Measurements from ENCODE around the gene ASCL4. TPM values are rescaled to one million over a fixed set of nuclear protein-coding genes. Genes with fewer than 3 reads are reported as not detected.

The ASCL4 gene
- total RNA-seq, 1 experiment from 2014 or later, result not detected

DNA sequence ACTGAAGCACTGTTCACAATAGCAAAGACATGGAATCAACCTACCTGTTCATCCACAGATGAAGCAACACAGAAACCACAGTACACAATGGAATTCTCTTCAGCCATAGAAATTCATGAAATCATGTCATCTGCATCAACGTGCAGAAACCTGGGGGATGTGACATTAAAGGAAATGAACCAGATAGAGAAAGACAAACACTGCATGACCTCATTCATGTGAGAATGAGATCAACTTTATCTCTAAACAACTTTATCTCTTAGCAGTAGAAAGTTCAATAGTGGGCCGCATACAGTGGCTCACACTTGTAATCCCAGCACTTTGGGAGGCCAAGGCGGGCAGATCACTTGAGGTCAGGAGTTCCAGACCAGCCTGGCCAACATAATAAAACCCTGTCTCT lies 19.9 kb downstream of the ASCL4 start:
- TF ChIP-seq GTF2I (CRISPR knock-in tag; conservative IDR thresholded peaks at IDR 0.05) (no peak), ATF1 (CRISPR knock-in tag; IDR thresholded peaks at IDR 0.05) (no peak), ELF4 (CRISPR knock-in tag; IDR thresholded peaks at IDR 0.05; ENCODE audit: low read depth) (no peak), ZNF396 (CRISPR knock-in tag; IDR thresholded peaks at IDR 0.05; ENCODE audit: borderline replicate concordance) (no peak), ZBTB21 (CRISPR knock-in tag; IDR thresholded peaks at IDR 0.05; ENCODE audit: borderline replicate concordance) (no peak), RELA (CRISPR knock-in tag; IDR thresholded peaks at IDR 0.05; ENCODE audit: borderline replicate concordance) (no peak), SMAD4 (CRISPR knock-in tag; IDR thresholded peaks at IDR 0.05) (no peak), TCF7 (CRISPR knock-in tag; IDR thresholded peaks at IDR 0.05; ENCODE audit: low read depth) (no peak)
- TF ChIP-seq, protein P1, sequence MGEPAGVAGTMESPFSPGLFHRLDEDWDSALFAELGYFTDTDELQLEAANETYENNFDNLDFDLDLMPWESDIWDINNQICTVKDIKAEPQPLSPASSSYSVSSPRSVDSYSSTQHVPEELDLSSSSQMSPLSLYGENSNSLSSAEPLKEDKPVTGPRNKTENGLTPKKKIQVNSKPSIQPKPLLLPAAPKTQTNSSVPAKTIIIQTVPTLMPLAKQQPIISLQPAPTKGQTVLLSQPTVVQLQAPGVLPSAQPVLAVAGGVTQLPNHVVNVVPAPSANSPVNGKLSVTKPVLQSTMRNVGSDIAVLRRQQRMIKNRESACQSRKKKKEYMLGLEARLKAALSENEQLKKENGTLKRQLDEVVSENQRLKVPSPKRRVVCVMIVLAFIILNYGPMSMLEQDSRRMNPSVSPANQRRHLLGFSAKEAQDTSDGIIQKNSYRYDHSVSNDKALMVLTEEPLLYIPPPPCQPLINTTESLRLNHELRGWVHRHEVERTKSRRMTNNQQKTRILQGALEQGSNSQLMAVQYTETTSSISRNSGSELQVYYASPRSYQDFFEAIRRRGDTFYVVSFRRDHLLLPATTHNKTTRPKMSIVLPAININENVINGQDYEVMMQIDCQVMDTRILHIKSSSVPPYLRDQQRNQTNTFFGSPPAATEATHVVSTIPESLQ (CRISPR knock-in tag; IDR thresholded peaks at IDR 0.05), result no peak
- TF ChIP-seq, protein P2, sequence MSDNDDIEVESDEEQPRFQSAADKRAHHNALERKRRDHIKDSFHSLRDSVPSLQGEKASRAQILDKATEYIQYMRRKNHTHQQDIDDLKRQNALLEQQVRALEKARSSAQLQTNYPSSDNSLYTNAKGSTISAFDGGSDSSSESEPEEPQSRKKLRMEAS (CRISPR knock-in tag; IDR thresholded peaks at IDR 0.05), result no peak
- TF ChIP-seq, protein P3, sequence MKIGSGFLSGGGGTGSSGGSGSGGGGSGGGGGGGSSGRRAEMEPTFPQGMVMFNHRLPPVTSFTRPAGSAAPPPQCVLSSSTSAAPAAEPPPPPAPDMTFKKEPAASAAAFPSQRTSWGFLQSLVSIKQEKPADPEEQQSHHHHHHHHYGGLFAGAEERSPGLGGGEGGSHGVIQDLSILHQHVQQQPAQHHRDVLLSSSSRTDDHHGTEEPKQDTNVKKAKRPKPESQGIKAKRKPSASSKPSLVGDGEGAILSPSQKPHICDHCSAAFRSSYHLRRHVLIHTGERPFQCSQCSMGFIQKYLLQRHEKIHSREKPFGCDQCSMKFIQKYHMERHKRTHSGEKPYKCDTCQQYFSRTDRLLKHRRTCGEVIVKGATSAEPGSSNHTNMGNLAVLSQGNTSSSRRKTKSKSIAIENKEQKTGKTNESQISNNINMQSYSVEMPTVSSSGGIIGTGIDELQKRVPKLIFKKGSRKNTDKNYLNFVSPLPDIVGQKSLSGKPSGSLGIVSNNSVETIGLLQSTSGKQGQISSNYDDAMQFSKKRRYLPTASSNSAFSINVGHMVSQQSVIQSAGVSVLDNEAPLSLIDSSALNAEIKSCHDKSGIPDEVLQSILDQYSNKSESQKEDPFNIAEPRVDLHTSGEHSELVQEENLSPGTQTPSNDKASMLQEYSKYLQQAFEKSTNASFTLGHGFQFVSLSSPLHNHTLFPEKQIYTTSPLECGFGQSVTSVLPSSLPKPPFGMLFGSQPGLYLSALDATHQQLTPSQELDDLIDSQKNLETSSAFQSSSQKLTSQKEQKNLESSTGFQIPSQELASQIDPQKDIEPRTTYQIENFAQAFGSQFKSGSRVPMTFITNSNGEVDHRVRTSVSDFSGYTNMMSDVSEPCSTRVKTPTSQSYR (CRISPR knock-in tag; IDR thresholded peaks at IDR 0.05), result no peak
- DNase-seq (ENCODE audit: low spot score) (no peak), ATAC-seq (no peak)
- Mint-ChIP-seq H3K27me3 (ENCODE audit: low read depth) (peaks cover 51% of the 10 kb centered on the region), H3K4me3 (no peak overlapping the region), H3K4me1 (no peaks in the 10 kb centered on the region), H3K36me3 (peaks cover 23% of the 10 kb centered on the region), H3K27ac (no peak overlapping the region), H3K9me3 (peaks cover 34% of the 10 kb centered on the region)
- ChIA-PET POLR2A (no interaction called here), CTCF (no interaction called here)

DNA sequence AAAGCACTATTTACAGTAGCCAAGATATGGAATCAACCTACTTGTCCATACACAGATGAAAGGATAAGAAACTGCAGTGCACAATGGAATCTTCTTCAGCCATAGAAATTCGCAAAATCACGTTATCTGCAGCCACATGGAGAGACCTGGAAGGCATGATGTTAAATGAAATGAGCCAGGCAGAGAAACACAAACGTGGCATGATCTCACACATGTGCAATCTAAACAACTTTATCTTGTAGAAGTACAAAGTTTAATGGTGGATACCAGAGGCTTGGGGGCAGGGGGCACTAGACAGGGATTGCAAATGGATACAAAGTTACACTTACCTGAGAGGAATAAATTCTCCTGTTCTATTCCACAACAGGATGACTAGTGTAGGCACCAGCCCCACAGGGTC lies 24.1 kb downstream of the ASCL4 start:
- no peak for ATAC-seq
- H3K27me3 Mint-ChIP-seq (ENCODE audit: low read depth), result peaks cover 35% of the 10 kb centered on the region
- no peak overlapping the region for H3K4me3 Mint-ChIP-seq
- POLR2A ChIA-PET, result no interaction called here
- DNase-seq (ENCODE audit: low spot score), result no peak
- H3K4me1 Mint-ChIP-seq, result peaks cover 11% of the 10 kb centered on the region
- H3K9me3 Mint-ChIP-seq, result peaks cover 5% of the 10 kb centered on the region
- CTCF ChIA-PET, result no interaction called here
- H3K36me3 Mint-ChIP-seq, result no peaks in the 10 kb centered on the region
- no peak overlapping the region for H3K27ac Mint-ChIP-seq
- no peak for TF ChIP-seq ZBTB21 (CRISPR knock-in tag; IDR thresholded peaks at IDR 0.05; ENCODE audit: borderline replicate concordance)
- TF ChIP-seq, protein P4, sequence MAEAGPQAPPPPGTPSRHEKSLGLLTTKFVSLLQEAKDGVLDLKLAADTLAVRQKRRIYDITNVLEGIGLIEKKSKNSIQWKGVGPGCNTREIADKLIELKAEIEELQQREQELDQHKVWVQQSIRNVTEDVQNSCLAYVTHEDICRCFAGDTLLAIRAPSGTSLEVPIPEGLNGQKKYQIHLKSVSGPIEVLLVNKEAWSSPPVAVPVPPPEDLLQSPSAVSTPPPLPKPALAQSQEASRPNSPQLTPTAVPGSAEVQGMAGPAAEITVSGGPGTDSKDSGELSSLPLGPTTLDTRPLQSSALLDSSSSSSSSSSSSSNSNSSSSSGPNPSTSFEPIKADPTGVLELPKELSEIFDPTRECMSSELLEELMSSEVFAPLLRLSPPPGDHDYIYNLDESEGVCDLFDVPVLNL (CRISPR knock-in tag; IDR thresholded peaks at IDR 0.05; ENCODE audit: borderline replicate concordance, low read depth), result no peak
- no peak for TF ChIP-seq ZNF396 (CRISPR knock-in tag; IDR thresholded peaks at IDR 0.05; ENCODE audit: borderline replicate concordance)
- TF ChIP-seq, protein P5, sequence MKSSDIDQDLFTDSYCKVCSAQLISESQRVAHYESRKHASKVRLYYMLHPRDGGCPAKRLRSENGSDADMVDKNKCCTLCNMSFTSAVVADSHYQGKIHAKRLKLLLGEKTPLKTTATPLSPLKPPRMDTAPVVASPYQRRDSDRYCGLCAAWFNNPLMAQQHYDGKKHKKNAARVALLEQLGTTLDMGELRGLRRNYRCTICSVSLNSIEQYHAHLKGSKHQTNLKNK (CRISPR knock-in tag; IDR thresholded peaks at IDR 0.05), result no peak
- TF ChIP-seq, protein P6, sequence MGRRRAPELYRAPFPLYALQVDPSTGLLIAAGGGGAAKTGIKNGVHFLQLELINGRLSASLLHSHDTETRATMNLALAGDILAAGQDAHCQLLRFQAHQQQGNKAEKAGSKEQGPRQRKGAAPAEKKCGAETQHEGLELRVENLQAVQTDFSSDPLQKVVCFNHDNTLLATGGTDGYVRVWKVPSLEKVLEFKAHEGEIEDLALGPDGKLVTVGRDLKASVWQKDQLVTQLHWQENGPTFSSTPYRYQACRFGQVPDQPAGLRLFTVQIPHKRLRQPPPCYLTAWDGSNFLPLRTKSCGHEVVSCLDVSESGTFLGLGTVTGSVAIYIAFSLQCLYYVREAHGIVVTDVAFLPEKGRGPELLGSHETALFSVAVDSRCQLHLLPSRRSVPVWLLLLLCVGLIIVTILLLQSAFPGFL (CRISPR knock-in tag; IDR thresholded peaks at IDR 0.05; ENCODE audit: borderline replicate concordance), result no peak
- TF ChIP-seq NR2C2 (CRISPR knock-in tag; IDR thresholded peaks at IDR 0.05), result no peak
- TF ChIP-seq NFYB (CRISPR knock-in tag; conservative IDR thresholded peaks at IDR 0.05; ENCODE audit: low read depth), result no peak
- no peak for TF ChIP-seq GRHL2 (CRISPR knock-in tag; IDR thresholded peaks at IDR 0.05; ENCODE audit: insufficient replicate concordance, severe bottlenecking)
- TF ChIP-seq, protein P7, sequence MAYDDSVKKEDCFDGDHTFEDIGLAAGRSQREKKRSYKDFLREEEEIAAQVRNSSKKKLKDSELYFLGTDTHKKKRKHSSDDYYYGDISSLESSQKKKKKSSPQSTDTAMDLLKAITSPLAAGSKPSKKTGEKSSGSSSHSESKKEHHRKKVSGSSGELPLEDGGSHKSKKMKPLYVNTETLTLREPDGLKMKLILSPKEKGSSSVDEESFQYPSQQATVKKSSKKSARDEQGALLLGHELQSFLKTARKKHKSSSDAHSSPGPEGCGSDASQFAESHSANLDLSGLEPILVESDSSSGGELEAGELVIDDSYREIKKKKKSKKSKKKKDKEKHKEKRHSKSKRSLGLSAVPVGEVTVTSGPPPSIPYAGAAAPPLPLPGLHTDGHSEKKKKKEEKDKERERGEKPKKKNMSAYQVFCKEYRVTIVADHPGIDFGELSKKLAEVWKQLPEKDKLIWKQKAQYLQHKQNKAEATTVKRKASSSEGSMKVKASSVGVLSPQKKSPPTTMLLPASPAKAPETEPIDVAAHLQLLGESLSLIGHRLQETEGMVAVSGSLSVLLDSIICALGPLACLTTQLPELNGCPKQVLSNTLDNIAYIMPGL (CRISPR knock-in tag; IDR thresholded peaks at IDR 0.05), result no peak
- TF ChIP-seq, protein P8, sequence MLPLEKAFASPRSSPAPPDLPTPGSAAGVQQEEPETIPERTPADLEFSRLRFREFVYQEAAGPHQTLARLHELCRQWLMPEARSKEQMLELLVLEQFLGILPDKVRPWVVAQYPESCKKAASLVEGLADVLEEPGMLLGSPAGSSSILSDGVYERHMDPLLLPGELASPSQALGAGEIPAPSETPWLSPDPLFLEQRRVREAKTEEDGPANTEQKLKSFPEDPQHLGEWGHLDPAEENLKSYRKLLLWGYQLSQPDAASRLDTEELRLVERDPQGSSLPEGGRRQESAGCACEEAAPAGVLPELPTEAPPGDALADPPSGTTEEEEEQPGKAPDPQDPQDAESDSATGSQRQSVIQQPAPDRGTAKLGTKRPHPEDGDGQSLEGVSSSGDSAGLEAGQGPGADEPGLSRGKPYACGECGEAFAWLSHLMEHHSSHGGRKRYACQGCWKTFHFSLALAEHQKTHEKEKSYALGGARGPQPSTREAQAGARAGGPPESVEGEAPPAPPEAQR (CRISPR knock-in tag; IDR thresholded peaks at IDR 0.05), result no peak
